ENCODE results near the gene ZCCHC3.
"Not testable (repeated sequence)": the region's sequence is repeated elsewhere in the genome, so short reads cannot be mapped to it uniquely, and the experiment has no call there.

ZCCHC3 gene

DNA sequence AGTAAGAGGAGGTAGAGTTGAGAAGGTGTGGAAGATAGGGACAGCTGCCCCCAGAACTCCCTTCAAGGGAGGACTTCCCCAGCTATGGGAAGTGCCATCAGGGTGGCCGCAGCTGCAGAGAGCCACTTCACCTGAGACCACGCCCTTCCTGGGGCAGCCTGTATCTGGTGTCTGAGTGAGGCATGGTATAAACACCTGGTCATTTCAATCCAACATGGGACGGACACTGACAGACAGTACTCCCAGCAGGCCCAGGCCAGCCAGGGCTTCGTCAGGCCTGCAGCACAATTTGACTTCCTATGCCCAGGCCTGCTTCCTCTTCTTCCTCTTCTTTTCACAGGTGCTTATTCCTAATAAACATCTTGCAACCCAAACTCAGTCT lies 32.5 kb downstream of the ZCCHC3 start:
- peak in 1 of 42 donors; percentile 34 for DNase-seq
- intact Hi-C loops (cut with DNase I) = no loop called here

GRCh38 chr20:330233-331149 lies 33.1 kb downstream of the ZCCHC3 start:
- intact Hi-C loops (cut with DNase I) = no loop called here
- peak in 41 of 42 donors; percentile 52 to 89 (median 74) for DNase-seq

DNA sequence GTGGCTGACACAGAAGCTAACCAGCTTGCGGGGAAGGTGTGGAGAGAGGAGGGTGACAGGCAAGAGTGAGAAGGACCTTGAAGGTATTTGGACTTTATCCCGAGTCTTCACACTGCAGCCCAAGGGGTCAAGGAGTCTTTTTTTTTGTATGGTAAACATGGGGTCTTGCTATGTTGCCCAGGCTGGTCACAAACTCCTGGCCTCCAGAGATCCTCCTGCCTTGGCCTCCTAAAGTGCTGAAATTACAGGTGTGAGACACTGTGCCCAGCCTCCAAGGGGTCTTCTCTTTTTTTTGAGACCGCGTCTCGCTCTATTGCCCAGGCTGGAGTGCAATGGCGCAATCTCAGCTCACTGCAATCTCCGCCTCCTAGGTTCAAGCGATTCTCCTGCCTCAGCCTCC lies 37.2 kb downstream of the ZCCHC3 start:
- intact Hi-C loops (cut with DNase I) = no loop called here
- DNase-seq = no peak

- DNase-seq; intact Hi-C loops (cut with DNase I): not testable (repeated sequence)
These were observed 38.7 kb downstream of the ZCCHC3 start for GRCh38 chr20:336040-336439.

DNA sequence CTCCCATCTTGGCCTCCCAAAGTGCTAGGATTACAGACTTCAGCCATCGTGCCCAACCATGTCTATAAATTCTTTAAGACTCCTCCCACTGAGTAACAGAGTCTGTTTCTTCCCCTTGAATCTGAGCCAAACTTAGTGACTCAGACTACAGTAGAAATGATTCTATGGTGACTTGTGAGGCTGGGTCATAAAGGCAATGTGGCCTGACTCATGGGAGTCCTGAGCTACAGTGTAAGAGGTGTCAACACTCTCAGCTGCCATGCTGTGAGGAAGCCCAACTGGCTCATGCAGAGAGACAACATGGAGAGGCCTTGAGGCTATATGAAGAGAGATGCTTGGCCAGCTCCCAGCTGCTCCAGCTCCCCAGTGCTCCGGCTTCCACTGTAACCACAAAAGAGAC lies 44.3 kb downstream of the ZCCHC3 start:
- intact Hi-C loops (cut with DNase I) = no loop called here
- no peak for DNase-seq

DNA sequence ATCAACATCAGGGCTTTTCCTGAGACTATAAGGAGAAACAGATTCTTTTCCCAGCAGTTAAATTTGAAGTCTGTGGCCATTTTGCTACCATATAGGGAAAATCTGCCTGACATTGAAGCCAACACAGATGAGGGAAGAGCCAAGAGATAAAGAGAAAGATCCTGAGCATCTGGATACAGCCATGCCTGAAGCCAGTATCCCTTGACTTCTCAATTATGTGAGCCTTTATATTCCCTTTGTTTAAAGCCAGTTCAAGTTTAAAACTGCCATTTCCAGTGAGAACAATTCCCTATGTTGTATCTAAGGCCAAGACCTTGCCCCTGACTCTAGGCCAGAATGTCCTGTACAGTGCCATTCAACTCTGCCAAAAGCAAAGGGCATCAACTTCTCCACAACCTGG lies 45.7 kb downstream of the ZCCHC3 start:
- intact Hi-C loops (cut with DNase I) = no loop called here

DNA sequence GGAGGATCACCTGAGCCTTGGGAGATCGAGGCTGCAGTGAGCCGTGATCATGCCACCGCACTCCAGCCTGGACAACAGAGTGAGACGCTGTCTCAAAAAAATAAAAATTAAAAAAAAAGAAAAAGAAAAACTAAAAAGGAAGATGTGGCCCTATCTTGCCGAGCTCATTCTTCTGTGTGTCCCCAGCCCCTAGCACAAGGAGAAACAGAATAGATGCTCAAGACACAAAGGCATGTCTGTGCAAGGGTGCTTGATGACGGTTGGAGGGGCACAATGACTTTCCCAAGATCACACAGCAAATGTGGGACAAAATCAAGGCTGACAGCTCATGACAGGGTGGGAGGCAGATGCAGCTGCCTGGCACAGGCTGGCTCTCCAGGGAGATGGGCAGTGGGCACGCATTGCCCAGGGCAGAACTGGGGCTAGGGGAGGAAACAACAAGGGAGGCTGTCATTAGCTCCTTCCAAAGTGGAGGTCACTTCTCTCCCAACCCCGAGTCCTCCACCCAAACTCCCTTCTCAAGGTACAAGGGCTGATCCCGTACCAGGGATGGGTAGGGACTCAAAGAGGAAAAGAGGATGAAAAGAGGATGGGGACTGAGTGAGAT lies 48.8 kb downstream of the ZCCHC3 start:
- intact Hi-C loops (cut with DNase I) = no loop called here

More for the DNA sequence above, 45.7 kb downstream of the ZCCHC3 start:
- DNase-seq = no peak

GRCh38 chr20:346640-347316 lies 49.4 kb downstream of the ZCCHC3 start, which contains the start of gene NRSN2:
NRSN2 (plus strand) TSS chr20:347111; CDS start chr20:349644, 2,533 bp downstream.
- DNase-seq = peak in 41 of 42 donors; percentile 48 to 91 (median 77)
- intact Hi-C loops (cut with DNase I) = no loop called here

More for the DNA sequence above, 48.8 kb downstream of the ZCCHC3 start:
- no peak for DNase-seq

DNA sequence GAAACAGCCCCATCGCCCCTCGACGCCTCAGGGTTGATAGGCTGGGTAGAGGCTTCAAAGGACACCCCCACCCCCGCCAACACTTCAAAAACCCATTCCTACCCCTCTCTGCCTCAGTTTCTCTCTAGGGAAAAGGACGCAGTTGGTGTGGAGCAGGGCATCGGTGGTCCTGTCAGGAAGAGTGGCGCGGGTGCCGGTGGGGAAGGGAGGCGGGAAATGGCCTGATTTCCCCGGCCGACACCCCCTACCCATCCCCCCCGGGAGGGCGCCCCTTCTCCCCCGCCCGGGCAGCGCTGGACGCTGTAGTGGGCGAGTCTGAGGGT lies 49.9 kb downstream of the ZCCHC3 start:
- intact Hi-C loops (cut with DNase I) = no loop called here
- peak in 1 of 42 donors; percentile 45 for DNase-seq

- DNase-seq = peak; percentile 61 to 97 (median 92)
- intact Hi-C loops (cut with DNase I) = no loop called here
These were observed 50.5 kb downstream of the ZCCHC3 start for GRCh38 chr20:347640-348484.

DNA sequence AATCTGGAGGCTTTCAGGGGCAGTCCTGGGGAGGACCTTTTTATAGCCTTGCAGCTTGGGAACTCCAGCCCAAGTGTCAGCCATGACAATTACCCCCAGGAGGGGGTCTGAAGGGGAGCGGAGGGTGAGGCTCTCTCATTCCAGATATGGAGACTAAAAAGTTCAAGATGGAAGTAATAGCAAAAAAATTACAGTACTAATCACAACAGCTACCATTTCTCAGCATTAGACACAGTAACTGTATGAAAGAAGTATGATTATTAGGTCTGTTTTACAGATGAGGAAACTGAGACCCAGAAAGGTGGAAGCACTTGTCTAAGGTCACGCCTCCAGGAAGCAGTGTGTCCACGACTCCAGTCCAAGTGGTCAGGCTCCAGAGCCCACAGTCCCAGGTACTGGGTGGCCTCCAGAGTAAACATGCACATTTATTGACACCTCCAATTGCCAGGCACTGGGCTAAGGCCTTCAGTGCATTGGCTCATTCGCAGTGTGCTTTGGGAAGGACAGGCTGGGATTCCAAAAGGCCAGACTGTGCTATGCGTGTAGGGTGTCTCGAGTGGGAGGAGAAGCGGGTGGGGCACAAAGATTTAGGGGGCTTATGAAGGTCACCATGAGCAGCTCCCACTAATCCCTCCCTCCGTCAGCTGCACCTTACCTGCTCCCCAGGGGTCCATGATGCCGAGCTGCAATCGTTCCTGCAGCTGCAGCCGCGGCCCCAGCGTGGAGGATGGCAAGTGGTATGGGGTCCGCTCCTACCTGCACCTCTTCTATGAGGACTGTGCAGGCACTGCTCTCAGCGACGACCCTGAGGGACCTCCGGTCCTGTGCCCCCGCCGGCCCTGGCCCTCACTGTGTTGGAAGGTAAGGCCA lies 51.8 kb downstream of the ZCCHC3 start:
- no peak for DNase-seq
- intact Hi-C loops (cut with DNase I) = no loop called here

Measured in head of caudate nucleus (tissue), 42 donors.